Measurements from ENCODE around the gene ID3. TPM values are rescaled to one million over a fixed set of nuclear protein-coding genes. Genes with fewer than 3 reads are reported as not detected.

Gene ID3
- total and polyA plus RNA-seq, 2 of the 8 experiments (the other 6 are each of a cell fraction or from before 2014, with no cell fraction given), result 240 to 304 TPM

GRCh38 chr1:23562137-23562876 lies 3.0 kb upstream of the ID3 start (continued):
- TF ChIP-seq, protein P1, sequence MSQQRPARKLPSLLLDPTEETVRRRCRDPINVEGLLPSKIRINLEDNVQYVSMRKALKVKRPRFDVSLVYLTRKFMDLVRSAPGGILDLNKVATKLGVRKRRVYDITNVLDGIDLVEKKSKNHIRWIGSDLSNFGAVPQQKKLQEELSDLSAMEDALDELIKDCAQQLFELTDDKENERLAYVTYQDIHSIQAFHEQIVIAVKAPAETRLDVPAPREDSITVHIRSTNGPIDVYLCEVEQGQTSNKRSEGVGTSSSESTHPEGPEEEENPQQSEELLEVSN (IDR thresholded peaks at IDR 0.05), result no peak
- peak; percentile 88 for TF ChIP-seq BACH1 (IDR thresholded peaks at IDR 0.05; ENCODE audit: low read length)
- TF ChIP-seq SP1 (IDR thresholded peaks at IDR 0.05; ENCODE audit: low read depth, low read length), result peak; percentile 63; the same call in 1 of the 2 replicates
- TF ChIP-seq BRCA1 (IDR thresholded peaks at IDR 0.05; ENCODE audit: low read depth, low read length), result no peak
- TF ChIP-seq EP300 (IDR thresholded peaks at IDR 0.05; ENCODE audit: borderline replicate concordance in 1 of 2, low read depth in 2 of 2, low read length in 2 of 2), result peak in 1 of 2 experiments; percentile 80; a peak in 1 of 3 replicates
- no peak for TF ChIP-seq BCL11A (IDR thresholded peaks at IDR 0.05; ENCODE audit: low read depth in 2 of 2, low read length in 2 of 2)

All from H1 (cell line).